Upper lobe of left lung (tissue), 6 donors: Measurements from ENCODE around the gene DNAH17. TPM values are rescaled to one million over a fixed set of nuclear protein-coding genes. Genes with fewer than 3 reads are reported as not detected.

Source experiments
- ATAC-seq, 2 donors: fragments of 200-7000 bp; cut with Tn5 transposase; one replicate each; pipeline ENCODE4 v1.9.1; 2022; ENCODE audit warnings: mild to moderate bottlenecking in 2 of 2, moderate library complexity in 2 of 2; ENCODE audit not compliant: low FRiP score in 2 of 2
- DNase-seq, 2 donors: peaks; one replicate each; pipeline ENCODE4 v3.0.0-alpha.2; 2019 to 2020
- H3K27ac ChIP-seq, 4 donors: fragments of 200-600 bp; sonication (generic); one replicate each; pipeline ENCODE4 v1.5.1; 2016 to 2019
- H3K27me3 ChIP-seq, 4 donors: fragments of 200-600 bp; sonication (generic); one replicate each; pipeline ENCODE4 v1.5.1; 2017 to 2019
- H3K36me3 ChIP-seq, 4 donors: fragments of 200-600 bp; sonication (generic); one replicate each; pipeline ENCODE4 v1.5.1; 2016 to 2019
- H3K4me1 ChIP-seq, 4 donors: fragments of 200-600 bp; sonication (generic); one replicate each; pipeline ENCODE4 v1.5.1; 2018 to 2019
- H3K4me3 ChIP-seq, 4 donors: fragments of 200-600 bp; sonication (generic); one replicate each; pipeline ENCODE4 v1.5.1; 2017 to 2019; ENCODE audit warnings: mild to moderate bottlenecking in 2 of 4, moderate library complexity in 1 of 4
- H3K9me3 ChIP-seq, 4 donors: fragments of 200-600 bp; sonication (generic); one replicate each; pipeline ENCODE4 v1.5.1; 2018 to 2019
- EP300 ChIP-seq, 4 donors: sonication (generic); formaldehyde crosslinking; IDR thresholded peaks; one replicate each; pipeline ENCODE4 v1.5.1; 2017; ENCODE audit warnings: antibody characterized with exemption in 4 of 4, control low read depth in 2 of 4
- POLR2A ChIP-seq, 4 donors: fragments of 450-650 bp; IDR thresholded peaks; one replicate each; pipeline ENCODE4 v1.5.1; 2016 to 2017; ENCODE audit warnings: antibody characterized with exemption in 4 of 4, mild to moderate bottlenecking in 2 of 4
- POLR2AphosphoS5 ChIP-seq, 2 donors: sonication (generic); formaldehyde crosslinking; IDR thresholded peaks; one replicate each; pipeline ENCODE4 v1.5.1; 2017; ENCODE audit warnings: antibody characterized with exemption in 2 of 2
- WGBS, 2 donors: methylation state at CpG; one replicate each; pipeline ENCODE4 v1.1.5; 2017 to 2018; 5-methylcytosine and 5-hydroxymethylcytosine counted together
- total RNA-seq, 6 donors: library from RNA; depleted of rRNA in 4 of 6; stranded (reverse); fragments of >200 nt in 4 of 6; gene quantifications; one replicate each; pipeline versions ENCODE4 v1.1.0 to v1.2.1, GENCODE V29; 2016 to 2021
- TF ChIP-seq, protein P1 (sequence below), 6 experiments: fragments of 450-650 bp in 4 of 6; fragments of 200-600 bp in 2 of 6; sonication (generic) in 2 of 6; IDR thresholded peaks; one replicate each; pipeline ENCODE4 v1.5.1; 2016 to 2019; ENCODE audit warnings: antibody characterized with exemption in 6 of 6
- donor health status: DM: no; HTN: no; CAD: no; lungs with moderate emphysema.
- donor health status: DM: no; HTN: yes; CAD: no; lungs with severe emphysema.

The DNAH17 gene
- total RNA-seq, 6 donors from 2014 or later: 2.0 to 21.0 (median 3.7) TPM

DNA sequence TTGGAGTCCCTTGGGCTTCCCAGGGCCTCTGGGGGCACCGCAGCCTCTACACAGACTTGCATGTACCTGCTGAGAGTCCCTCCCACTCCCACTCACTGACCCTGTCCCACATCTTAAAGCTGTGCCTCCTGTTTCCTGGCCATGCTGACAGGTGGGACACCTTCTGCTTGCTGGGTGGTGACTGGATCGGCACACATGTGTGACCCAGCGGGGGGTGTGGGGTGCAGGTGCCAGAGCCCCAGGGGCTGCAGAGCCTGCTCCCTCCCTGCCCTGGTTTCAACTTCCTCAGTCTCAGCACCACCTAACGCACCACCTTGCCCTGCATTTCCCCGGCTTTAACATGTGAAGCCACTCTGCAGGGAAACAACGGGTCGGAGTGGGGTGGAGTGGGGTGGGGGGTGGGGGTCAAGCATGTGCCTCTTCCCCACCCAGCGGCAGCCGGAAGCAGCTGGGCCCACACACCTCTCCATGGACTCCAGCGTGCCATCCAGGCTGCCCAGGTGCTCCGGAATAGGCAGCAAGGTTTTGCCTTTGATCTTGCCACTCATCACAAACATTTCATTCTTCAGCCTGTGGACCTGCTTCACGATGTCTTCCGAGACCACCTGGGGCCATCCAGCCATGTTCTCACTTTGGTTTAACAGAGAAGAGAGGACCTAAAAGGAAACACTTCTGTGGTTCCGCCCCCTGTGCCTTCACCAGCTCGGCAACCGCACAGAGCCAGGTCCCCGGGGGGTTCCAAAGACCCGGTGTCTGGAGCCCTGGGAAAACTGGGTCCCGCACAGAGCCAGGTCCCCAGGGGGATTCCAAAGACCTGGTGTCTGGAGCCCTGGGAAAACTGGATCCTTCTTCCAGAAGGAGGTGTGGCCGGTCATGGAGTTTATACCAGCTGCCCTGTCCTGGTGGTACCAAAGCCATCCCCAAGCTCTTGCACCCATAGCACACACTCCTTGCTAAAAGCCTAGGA lies 4.7 kb downstream of the DNAH17 start:
- H3K36me3 ChIP-seq: no peaks in the 10 kb centered on the region
- H3K27ac ChIP-seq: no peak overlapping the region
- ATAC-seq (no peak), DNase-seq (no peak)
- H3K27me3 ChIP-seq: no peaks in the 10 kb centered on the region
- no peak overlapping the region for H3K4me3 ChIP-seq
- no peaks in the 10 kb centered on the region for H3K9me3 ChIP-seq
- TF ChIP-seq, protein P1, sequence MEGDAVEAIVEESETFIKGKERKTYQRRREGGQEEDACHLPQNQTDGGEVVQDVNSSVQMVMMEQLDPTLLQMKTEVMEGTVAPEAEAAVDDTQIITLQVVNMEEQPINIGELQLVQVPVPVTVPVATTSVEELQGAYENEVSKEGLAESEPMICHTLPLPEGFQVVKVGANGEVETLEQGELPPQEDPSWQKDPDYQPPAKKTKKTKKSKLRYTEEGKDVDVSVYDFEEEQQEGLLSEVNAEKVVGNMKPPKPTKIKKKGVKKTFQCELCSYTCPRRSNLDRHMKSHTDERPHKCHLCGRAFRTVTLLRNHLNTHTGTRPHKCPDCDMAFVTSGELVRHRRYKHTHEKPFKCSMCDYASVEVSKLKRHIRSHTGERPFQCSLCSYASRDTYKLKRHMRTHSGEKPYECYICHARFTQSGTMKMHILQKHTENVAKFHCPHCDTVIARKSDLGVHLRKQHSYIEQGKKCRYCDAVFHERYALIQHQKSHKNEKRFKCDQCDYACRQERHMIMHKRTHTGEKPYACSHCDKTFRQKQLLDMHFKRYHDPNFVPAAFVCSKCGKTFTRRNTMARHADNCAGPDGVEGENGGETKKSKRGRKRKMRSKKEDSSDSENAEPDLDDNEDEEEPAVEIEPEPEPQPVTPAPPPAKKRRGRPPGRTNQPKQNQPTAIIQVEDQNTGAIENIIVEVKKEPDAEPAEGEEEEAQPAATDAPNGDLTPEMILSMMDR (IDR thresholded peaks at IDR 0.05): no peak
- TF ChIP-seq EP300 (IDR thresholded peaks at IDR 0.05) (no peak), POLR2AphosphoS5 (IDR thresholded peaks at IDR 0.05) (no peak), POLR2A (IDR thresholded peaks at IDR 0.05) (no peak)
- WGBS, 2 donors: 67 to 75% methylated on average over 13 to 20 of the region's 20 CpGs
- no peaks in the 10 kb centered on the region for H3K4me1 ChIP-seq

DNA sequence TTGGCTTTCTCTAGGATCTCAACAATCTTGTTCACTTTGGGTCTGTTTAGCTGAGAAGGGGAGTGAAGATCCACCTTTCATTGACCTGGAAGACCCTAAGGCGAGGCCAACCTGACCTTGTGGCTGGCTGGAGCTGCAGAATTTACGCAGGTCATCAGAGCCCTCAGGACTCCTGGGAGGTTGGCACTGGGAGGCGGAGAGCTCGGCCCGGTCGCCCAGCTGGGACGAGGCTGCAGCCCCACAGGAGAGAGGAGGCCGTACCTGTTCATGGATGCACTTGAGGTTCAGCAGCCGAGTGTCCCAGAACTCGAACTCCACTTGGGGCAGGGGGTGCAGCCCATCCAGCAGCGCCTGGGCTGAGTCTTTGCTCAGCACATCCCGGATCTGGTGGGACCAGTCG lies 5.9 kb downstream of the DNAH17 start:
- Histone ChIP-seq H3K4me3 (no peak overlapping the region), H3K9me3 (no peaks in the 10 kb centered on the region), H3K27me3 (no peaks in the 10 kb centered on the region), H3K27ac (no peak overlapping the region), H3K4me1 (no peaks in the 10 kb centered on the region), H3K36me3 (no peaks in the 10 kb centered on the region)
- ATAC-seq (no peak), DNase-seq (no peak)
- WGBS, 2 donors: 92 to 96% methylated on average over 4 to 13 of the region's 13 CpGs
- TF ChIP-seq POLR2AphosphoS5 (IDR thresholded peaks at IDR 0.05) (no peak), EP300 (IDR thresholded peaks at IDR 0.05) (no peak), POLR2A (IDR thresholded peaks at IDR 0.05) (no peak)
- TF ChIP-seq, protein P1 (IDR thresholded peaks at IDR 0.05): no peak

DNA sequence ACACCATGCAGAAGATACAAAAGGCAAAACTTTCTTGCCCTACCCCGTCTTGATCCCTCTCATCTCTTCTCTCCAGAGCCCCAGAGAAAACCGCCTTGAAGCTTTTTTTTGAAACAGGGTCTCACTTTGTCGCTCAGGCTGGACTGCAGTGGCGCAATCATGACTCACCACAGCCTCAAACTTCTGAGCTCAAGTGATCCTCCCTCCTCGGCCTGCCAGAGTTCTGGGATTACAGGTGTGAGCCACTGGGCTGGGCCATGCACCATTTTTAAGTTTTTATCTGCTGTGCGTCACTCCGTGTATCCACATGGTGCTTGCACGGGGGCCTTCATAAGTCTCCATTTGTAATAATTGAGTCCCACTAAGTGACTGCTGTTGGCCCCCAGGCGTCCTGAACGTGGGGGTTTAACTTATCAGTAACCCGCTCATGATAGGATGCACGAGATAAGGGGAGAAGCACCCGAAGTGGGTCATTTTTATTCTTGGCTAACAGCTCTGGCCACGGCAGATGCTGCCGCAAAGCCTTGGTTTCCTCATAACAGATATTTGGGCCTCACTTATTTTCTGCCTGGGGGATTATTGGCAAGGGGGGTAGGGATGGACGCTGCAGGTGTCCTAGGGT lies 8.6 kb downstream of the DNAH17 start:
- no peak for TF ChIP-seq POLR2AphosphoS5 (IDR thresholded peaks at IDR 0.05)
- TF ChIP-seq EP300 (IDR thresholded peaks at IDR 0.05): no peak
- TF ChIP-seq, protein P1 (IDR thresholded peaks at IDR 0.05): no peak
- no peak for TF ChIP-seq POLR2A (IDR thresholded peaks at IDR 0.05)
- no peak overlapping the region for H3K27ac ChIP-seq
- no peak overlapping the region for H3K4me3 ChIP-seq
- H3K9me3 ChIP-seq: no peaks in the 10 kb centered on the region
- H3K36me3 ChIP-seq: no peaks in the 10 kb centered on the region
- DNase-seq (peak in 1 of 2 donors; percentile 75), ATAC-seq (peak in 1 of 2 donors; percentile 68)
- 79% methylated on average over 16 of the region's 16 CpGs for WGBS, 2 donors
- no peaks in the 10 kb centered on the region for H3K4me1 ChIP-seq
- no peaks in the 10 kb centered on the region for H3K27me3 ChIP-seq

DNA sequence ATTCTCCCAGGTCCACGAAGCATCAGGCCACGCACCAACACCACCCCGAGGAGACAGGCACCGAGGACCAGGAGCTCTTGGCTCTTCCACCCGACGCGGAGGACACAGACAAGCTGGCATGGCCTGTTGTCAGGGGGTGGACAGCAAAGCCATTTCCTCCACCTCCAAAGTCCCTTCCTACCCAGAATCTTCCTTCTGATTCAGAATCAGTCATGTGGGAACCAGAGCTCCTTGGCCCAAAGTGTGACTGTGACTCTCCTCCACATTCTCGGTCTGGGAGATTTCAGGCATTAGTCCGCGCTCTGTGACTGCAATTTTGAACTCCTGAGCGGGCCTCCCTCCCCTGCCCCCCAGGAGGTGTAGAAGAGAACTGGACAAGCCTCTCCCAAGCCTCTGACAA lies 9.2 kb downstream of the DNAH17 start:
- TF ChIP-seq POLR2AphosphoS5 (IDR thresholded peaks at IDR 0.05) (no peak), POLR2A (IDR thresholded peaks at IDR 0.05) (no peak), EP300 (IDR thresholded peaks at IDR 0.05) (no peak)
- TF ChIP-seq, protein P1 (IDR thresholded peaks at IDR 0.05): no peak
- ATAC-seq (peak in 1 of 2 donors; percentile 15), DNase-seq (no peak)
- Histone ChIP-seq H3K4me1 (no peaks in the 10 kb centered on the region), H3K36me3 (no peaks in the 10 kb centered on the region), H3K4me3 (no peak overlapping the region), H3K27me3 (no peaks in the 10 kb centered on the region), H3K27ac (no peak overlapping the region), H3K9me3 (no peaks in the 10 kb centered on the region)
- 92% methylated on average over 11 of the region's 11 CpGs; no CpG with 5 or more reads in 1 of the 2 donors for WGBS, 2 donors
